UCSD-AML1 (cell line): ENCODE data around the gene SORCS2.

Experiments
- DNase-seq: peaks from one replicate; lab custom pipeline; 2025; ENCODE audit not compliant: unreplicated experiment; lab: John Stamatoyannopoulos, UW

SORCS2 gene

DNA sequence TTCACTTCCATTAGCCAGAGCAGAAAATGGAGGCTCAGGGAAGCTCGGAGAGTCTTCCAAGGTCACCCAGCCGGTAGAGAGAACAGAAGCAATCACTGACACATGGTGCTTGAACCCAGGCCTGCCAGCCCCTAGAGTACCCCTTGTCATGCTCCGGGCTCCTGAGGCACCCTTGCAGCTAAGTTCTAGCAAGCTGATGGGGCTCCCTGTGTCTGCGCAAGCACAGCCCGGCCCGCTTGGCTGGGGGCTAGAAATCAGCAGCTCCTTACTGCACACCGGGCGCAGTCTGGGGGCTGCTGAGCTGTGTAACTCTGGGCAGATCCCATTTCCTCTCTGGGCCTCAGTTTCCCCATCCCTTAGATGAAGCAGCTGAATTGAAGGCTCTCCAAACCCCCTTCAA, 344.5 kb downstream of the SORCS2 start:
- DNase-seq, result no peak

DNA sequence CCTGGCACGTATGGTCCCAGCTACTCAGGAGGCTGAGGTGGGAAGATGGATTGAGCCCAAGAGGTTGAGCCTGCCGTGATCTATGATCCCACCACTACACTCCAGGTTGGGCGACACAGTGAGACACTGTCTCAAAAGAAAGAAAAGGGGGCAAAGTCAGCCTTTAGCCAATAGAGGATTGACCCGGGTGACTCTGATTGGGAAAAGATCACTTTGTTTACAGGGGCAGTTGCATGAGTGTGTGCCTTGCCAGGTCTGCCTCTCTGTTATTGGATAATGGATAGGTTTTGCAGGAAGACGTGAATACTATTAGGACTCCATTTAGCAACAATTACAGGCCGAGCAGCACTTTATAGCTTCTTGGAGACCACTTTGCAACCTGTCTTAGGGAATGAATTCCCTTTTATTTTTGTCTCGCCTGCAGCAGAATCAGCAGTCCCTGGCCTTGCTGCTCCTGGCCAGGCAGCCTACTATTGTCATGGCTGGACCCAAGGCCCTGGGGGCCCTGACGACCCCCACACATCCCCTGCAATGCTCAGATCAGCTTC, 345.6 kb downstream of the SORCS2 start:
- no peak for DNase-seq

DNA sequence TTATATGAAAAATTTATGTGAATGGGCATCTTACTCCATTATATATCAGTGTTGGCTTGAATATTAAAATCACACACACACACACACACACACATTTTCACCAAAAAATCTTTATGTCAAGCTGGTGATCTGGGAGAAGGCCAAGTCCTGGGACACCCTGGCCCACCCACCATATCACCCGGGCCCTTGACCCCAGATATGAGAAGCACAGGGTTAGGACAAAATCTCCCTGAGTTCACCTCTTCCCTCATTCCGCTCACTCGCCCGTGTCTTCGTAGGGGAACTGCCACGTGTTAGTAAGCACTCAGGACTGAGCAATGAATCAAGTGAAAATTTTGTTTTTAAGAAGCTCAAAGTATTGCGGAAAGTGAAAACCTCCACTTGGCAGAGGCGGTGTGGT, 346.2 kb downstream of the SORCS2 start:
- DNase-seq, result no peak

DNA sequence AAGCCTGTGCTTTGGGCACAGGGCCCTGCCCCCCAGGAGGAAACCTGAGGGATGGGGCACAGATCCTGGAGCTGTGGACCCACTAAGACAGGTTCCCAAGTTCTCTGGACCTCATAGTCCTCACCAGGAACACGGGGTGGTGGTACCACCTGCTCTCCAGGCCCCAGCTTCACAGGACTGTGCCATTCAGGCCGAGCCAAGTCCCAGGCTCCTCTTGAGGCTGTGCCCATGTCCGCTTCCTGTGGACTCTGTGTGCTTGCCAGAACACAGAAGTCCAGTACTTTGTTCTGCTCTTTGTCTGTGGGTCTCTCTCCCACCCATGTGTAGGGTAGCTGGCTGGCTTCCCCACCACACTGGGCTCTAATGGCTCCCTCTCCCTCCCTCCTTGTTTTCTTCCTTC, 346.8 kb downstream of the SORCS2 start:
- DNase-seq, result no peak

DNA sequence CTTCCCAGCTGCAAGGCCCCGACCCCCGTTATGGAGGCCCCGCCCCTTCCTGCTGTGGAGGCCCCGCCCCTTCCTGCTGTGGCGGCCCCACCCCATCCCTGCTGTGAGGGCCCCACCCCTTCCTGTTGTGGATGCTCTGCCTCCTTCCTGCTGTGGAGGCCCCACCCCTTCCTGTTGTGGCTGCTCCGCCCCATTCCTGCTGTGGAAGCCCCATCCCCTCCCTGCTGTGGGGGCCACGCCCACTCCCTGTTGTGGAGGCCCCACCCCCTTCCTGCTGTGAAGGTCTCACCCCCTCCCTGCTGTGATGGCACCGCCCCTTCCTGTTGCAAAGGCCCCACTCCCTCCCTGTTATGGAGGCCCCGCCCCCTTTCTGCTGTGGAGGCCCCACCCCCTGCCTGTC, 347.3 kb downstream of the SORCS2 start:
- DNase-seq, result peak; percentile 95

DNA sequence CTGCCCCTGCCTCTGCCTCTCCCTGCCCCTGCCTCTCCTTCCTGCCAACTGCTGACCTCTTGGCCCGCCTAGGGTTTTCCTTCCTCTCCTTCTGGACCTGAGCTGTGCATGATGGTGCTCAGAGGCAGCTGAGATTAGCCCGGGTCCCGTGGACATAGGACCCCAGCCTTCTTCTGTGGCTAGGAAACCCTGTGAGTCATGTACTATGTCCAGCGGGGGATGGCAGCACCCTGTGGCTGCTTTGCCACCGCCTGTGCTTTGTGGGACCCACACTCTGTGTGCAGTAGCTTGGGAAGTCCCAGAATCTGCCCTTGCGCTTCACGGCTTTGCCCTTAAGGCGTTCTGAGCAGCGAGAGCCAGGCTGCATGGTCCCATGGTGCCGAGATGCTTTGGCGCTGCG, 347.9 kb downstream of the SORCS2 start:
- DNase-seq, result no peak

DNA sequence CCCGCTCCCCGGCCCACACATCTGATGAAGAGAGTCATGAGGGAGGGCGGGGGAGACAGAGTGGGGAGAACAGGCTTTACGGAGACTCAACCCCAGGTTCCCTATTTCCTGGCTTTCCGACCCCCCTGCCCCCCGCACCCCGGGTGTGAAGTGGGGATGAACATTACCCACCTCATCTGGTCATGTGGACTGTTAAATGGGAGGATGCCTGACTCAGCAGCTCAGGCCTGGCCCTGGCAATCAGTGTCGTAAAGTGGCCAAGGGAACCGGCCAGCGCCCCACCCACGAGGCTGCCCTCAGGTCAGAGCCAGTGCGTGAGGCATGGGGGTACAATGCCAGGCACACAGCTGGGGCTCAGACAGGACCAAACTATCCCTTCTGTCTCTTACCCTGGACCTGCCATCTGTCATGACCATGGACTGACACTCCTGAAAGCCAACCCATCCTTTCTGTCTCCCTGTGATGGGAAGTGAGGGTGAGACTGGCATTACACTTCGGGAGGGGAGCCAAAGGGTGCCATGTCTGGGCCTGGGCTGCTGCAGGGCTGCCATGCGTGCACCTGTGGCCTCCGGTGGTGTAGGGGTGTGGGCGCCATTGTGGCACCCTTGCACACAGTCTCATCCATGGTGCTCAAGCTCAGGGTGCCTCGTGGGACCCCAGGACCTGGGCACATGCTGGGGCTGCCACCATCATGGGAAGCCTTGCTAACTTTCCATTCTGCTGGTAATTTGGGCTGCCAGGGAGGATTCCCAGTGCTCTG, 348.5 kb downstream of the SORCS2 start:
- no peak for DNase-seq

DNA sequence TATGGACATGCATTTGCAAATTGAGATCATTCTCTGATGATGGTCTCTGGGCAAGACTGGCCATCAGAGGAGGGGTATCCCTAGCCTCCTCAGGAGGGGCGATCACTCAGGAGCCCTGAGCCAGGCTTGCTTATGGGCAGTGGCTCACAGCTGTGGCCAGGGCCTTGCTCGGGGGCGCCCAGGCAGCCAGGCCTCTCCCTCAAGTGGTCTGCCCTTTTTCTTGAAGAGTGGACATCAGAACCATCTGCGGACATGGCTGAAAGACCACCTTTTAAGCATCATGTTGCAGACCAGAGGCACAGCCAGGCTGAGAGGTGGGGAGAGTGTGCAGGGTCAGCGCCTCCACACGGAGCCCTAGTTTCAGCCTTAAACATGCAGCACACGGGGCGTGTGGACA, 349.1 kb downstream of the SORCS2 start:
- DNase-seq, result no peak

DNA sequence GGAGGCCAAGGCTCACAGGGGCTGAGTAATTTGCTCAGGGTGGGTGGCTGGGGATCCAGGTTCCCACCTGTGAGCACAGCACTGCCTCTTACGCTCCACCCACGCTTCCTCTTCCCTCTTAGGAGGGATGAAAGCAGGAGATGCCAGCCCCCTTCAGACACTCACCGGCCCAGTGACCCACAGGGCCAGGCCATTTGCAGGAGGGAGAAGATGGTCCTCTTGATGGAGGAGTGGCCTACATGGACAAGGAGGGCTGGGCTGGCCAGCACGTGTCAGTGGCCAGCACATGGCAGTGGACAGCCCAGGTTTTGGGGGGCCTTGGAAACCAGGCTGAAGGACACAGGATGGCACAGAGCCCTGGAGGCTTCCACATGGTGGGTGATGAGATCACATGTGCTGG, 350.4 kb downstream of the SORCS2 start:
- no peak for DNase-seq

DNA sequence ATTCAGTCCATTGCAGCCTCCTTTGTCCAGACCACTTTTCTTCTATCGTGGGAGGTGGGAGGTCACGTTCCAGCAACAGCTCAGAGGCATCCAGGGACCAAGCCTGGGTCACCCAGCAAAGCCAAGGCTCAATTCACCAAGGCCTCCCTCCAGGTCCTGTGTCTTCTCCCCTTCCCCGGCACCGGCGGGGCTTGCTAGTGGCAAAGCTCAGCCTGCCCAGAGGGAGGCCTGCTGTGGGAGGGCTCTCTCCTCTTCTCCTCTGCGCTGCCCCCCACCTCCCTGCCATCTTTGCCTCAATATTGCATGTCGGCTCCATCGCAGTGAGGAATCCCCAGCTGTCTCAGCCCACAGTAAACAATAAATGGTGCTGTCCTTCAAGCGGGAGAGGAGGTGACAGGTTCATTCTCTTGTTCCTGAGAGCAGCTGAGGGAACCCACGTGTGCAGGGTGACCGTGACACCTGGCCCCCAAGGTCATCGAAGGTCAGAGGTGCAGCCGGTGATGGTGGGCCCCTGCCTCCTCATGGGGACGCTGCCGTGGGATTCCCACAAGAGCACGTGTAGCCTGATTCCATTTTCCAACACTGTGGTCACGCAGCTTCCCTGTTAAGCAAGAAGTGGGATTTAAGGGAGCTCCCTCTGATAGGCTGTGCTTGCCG, 353.9 kb downstream of the SORCS2 start:
- no peak for DNase-seq

DNA sequence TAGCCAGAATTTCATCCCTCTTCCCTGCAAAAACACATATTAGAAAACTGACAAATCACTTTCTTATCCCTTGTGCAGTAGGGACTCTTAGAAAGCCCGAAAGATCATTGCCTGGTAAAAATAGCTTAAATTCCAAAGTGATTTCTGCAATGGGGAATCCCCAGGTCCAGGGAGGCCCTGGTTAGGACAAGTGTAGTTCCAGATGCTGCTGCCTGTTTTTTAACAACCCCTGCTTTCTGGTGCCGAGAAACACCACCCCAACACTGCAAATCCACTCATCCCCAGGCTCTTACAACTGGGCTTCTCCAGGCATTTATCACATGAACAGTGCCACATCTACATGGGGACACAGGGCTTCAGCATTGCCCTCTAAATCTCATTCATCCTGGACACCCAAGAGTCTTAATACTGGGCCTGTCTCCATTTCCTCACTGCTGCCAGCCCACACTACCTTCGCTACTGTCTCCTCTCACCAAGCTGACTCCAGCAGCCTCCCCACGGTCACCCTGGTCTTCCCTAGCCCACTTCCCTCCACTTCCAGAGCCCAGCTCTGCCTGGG, 354.6 kb downstream of the SORCS2 start:
- DNase-seq, result no peak

DNA sequence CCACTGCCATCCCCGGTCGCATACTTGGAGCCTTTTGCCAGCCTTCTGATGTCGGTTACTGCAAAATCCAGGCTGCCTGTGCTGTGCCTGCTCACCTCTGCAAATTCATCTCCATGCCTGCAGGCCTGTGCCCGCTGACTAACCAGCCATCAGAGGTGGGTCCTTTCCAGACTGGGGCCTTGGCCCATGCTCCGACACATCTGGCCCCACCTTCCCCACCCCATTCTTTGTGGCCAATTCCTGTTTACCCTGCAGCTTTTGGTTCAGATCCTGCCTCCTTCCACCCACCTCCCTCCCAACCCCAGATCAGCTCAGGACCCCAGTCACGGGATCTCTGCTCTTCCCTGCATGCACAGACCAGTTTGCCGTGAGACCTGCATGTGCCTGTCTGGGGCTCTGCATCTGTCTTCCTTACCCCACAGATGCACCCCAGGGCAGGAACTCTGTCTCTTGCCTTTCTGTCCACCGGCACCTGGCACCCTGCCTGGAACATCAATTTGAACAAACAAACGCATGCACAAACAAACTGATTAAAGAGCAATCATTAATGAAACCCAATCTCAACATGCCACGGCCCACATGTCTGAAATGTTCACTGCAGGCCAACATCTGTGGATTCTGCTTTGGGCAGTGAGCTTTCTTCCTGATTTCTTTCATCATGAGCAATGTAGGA, 355.2 kb downstream of the SORCS2 start:
- no peak for DNase-seq

DNA sequence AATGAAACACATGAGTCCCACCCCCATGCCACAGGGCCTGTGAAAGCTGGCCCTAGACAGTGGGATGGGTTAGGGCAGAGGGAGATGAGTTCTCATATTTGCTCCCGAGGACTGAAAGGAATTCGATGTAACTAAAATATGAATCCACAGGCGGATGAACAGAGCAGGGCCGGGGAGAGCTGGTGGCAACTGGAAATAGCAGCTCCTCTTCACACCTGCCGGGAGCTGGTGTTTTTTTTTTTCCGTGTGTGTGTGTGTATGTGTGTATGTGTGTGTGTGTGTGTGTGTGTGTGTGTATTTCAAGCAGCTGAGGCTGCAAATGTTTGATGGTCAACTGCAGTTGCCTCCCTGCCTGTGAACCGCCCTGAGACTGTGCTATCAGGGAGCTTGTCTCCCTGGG, 357.5 kb downstream of the SORCS2 start:
- no peak for DNase-seq

DNA sequence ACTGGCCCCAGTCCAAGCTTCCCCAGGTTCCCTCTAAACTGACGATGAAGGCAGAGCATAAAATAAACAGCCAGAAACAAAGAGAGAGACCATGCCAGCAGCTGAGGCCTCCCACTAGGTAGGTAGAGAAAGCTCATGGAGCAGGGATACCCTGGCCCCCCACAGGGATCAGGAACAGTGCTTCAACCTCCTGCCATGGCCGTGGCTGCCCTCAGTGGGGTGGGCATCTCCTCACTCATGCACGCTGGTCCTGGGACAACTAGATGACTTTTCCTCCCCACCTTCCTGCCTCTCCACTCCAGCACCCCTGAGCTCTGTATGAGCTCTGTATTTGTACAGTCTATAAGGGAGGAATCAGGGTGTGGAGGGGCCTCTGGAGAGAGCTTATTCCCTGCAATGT, 360.1 kb downstream of the SORCS2 start:
- no peak for DNase-seq

DNA sequence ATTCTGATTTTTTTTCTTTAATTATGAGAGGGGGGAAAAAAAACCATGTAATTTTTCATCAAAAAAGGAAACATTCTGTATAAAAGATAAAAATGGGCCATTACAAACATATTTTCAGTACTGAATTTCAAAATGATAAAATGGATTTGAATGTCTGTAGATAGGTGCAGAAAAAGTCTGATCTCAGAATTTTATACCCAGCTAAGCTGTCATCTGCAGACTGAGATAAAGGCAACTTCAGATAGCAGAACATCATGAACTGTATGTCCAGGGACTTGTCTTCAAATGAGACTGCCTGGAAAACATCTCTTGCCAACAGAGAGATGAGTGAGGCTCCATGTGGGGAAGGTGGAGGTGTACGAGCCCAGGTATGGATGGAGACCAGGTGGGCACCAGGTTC, 360.9 kb downstream of the SORCS2 start:
- DNase-seq, result no peak

DNA sequence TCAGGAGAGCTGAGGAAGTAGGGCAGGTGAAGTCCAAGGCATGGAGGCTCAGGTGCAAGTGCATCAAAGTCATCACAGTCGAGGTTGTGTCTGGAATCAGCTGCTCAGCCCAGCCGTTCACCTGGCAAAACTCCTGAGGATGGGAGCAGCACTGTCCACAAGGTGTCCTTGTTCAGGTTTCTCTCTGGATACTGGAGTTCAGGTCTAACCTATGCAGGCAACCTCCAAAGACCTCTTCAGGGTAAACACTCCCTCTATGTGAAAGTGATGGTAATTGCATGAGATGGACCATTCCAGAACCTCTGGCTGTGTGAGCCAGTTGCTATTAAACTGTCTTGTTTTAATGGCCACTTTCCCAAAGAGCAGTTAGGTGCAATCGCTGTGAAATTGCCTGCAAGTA, 362.6 kb downstream of the SORCS2 start:
- no peak for DNase-seq

DNA sequence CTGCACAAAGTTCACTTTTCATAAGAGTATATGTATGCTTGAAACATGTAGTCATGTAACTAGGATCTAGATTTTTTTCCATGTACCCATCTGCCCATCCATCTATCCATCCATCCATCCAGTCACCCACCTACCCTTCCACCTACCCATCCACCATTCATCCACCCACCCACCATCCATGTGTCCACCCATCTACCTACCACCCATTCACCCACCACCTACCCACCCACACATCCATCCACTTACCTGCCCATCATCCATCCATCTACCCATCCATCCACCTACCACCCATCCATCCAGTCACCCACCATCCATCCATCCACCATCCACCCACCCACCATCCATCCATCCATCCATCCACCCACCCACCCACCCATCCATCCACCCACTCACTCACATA, 364.2 kb downstream of the SORCS2 start:
- no peak for DNase-seq

DNA sequence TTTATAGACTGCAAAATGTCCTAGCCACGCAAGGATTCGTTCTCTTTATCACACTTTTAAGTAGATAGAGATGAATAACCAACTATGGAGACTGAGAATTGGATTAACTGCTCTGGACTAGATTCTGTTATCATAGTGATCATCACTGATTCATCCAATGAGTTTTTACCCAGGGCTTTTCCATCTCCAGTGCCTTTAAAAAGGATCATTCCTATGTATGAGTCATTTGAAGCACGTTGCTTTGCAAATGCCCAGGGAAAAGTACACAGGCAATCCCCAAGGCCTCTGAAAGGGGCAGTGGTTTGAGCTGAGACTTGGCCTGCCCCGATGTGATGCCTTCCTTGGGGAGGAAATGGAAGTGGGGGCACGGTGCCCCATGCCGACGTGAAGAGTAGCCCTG, 365.1 kb downstream of the SORCS2 start:
- DNase-seq, result no peak

DNA sequence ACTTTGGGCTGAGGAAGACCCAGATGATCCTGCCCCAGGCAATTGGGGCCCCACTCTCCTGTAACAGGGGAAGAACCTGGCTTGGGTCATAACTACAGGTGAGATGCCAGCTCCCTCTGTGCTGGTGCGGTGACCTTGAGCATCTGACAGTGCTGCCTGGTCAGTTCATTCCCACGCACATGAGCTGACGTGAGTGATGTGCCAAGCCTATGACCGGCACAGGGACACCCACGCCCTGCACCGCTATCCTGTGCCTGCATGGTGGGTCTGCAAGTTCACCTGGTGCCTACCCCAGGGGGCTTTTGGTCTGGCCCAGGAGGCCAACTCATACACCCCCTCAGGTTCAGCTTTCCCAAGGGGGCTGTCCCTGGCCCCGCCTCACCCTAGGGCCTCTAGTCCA, 366.1 kb downstream of the SORCS2 start:
- no peak for DNase-seq

DNA sequence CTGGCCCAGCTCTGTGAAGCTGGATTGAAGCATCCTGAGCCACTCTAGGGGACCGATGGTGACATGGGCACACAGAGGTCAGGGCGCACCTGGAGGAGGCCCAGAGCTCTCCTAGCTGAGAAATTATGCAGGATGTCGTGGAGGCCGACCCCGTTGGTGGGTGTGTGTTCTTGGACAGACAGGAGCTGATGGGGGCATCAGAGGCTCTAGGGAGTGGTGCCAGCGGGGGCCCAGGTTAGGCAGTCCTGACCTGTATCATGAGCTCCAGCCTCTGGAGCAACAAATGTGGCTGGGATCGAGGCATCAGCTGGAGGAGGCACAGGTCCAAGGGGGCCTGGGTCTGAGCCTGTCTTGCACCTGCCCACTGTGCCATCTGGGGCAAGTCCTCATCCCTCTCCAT, 367.0 kb downstream of the SORCS2 start:
- no peak for DNase-seq

DNA sequence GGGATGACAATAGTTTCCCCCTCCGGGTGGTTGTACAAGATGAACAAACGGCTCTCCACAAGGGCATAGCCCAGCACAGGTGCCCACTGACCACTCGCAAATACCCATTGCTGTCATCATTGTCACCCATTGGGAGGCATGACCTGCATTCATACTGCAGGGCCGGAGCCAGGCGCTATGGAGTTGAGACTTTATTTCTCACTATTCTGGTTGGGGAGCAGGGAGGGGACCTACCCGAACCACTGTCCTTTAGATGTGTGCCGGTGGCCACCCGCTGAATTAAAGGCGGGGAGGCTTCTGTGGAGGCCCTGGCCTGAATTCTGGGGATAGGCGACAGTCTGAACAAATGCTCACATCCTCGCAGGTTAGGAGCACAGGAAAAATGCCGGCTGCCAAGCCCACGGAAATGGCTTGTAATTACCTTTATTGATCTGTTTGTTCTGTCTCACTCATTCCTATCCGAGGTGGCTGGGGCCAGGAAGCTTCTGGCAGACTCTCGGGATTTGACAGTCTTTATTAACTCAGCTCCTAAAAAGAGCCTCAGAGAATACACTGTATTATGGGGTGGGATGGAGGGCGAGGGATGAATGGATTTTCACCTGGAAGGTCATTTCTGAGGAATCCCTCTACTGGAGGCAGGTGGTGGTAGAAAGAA, 367.5 kb downstream of the SORCS2 start:
- no peak for DNase-seq
